GM23248 (cell line): ENCODE data around the gene CARD10. TPM values are rescaled to one million over a fixed set of nuclear protein-coding genes. Genes with fewer than 3 reads are reported as not detected.
"Not testable (repeated sequence)": the region's sequence is repeated elsewhere in the genome, so short reads cannot be mapped to it uniquely, and the experiment has no call there.

Source experiments
- DNase-seq: peaks from one replicate; pipeline ENCODE4 v3.0.0-alpha.2; 2015
- H2AFZ ChIP-seq: fragments of 200-600 bp; sonication (generic); 2 replicates; pipeline ENCODE4 v1.6.1; 2016; ENCODE audit warnings: antibody characterized with exemption
- H3F3A ChIP-seq: fragments of 200-600 bp; sonication (generic); 2 replicates; pipeline ENCODE4 v1.6.1; 2016; ENCODE audit warnings: mild to moderate bottlenecking, antibody characterized with exemption, mixed run types; ENCODE audit not compliant: insufficient read depth
- H3K27ac ChIP-seq: fragments of 200-600 bp; sonication (generic); 2 replicates; pipeline ENCODE4 v1.5.1; 2016; ENCODE audit warnings: mild to moderate bottlenecking
- H3K27me3 ChIP-seq: fragments of 200-600 bp; sonication (generic); replicated peaks from 2 replicates; pipeline ENCODE4 v1.6.1; 2016; ENCODE audit warnings: mild to moderate bottlenecking; ENCODE audit not compliant: insufficient read depth
- H3K36me3 ChIP-seq: fragments of 200-600 bp; sonication (generic); 2 replicates; pipeline ENCODE4 v1.6.1; 2016; ENCODE audit warnings: low read depth, mild to moderate bottlenecking
- H3K4me1 ChIP-seq: fragments of 200-600 bp; sonication (generic); 2 replicates; pipeline ENCODE4 v1.6.1; 2016; ENCODE audit warnings: mild to moderate bottlenecking; ENCODE audit not compliant: insufficient read depth
- H3K4me2 ChIP-seq: fragments of 200-600 bp; sonication (generic); one replicate; pipeline ENCODE4 v1.6.1; 2016; ENCODE audit warnings: mild to moderate bottlenecking; ENCODE audit not compliant: unreplicated experiment
- H3K4me3 ChIP-seq: fragments of 200-600 bp; sonication (generic); 2 replicates; pipeline ENCODE4 v1.5.1; 2016; ENCODE audit warnings: mild to moderate bottlenecking
- H3K79me2 ChIP-seq: fragments of 200-600 bp; sonication (generic); 2 replicates; pipeline ENCODE4 v1.6.1; 2016; ENCODE audit warnings: mild to moderate bottlenecking; ENCODE audit not compliant: insufficient read depth
- H3K9ac ChIP-seq: fragments of 200-600 bp; sonication (generic); 2 replicates; pipeline ENCODE4 v1.6.1; 2016; ENCODE audit warnings: mild to moderate bottlenecking
- H3K9me2 ChIP-seq: fragments of 200-600 bp; sonication (generic); 2 replicates; pipeline ENCODE4 v1.6.1; 2016; ENCODE audit warnings: mixed run types, mild to moderate bottlenecking, moderate library complexity; ENCODE audit not compliant: insufficient read depth
- H3K9me3 ChIP-seq: fragments of 200-600 bp; sonication (generic); one replicate; pipeline ENCODE4 v1.6.1; 2017; ENCODE audit warnings: low read depth
- H4K20me1 ChIP-seq: fragments of 200-600 bp; sonication (generic); 2 replicates; pipeline ENCODE4 v1.6.0; 2016; ENCODE audit not compliant: insufficient read depth
- EZH2 ChIP-seq: fragments of 200-600 bp; sonication (generic); IDR thresholded peaks from 2 replicates; pipeline ENCODE4 v1.6.1; 2018; ENCODE audit warnings: antibody characterized with exemption, mild to moderate bottlenecking; ENCODE audit not compliant: insufficient read depth, poor library complexity, severe bottlenecking
- EZH2phosphoT487 ChIP-seq: fragments of 200-600 bp; sonication (generic); IDR thresholded peaks from 2 replicates; pipeline ENCODE4 v1.6.1; 2018; ENCODE audit warnings: antibody characterized with exemption, moderate library complexity, mild to moderate bottlenecking, low read depth; ENCODE audit not compliant: insufficient read depth
- WGBS, 2 experiments: methylation state at CpG; one replicate each; pipeline ENCODE4 v1.1.6; 2015 to 2017; ENCODE audit warnings: low lambda C conversion rate in 2 of 2, low coverage in 1 of 2; ENCODE audit errors: missing lambda C conversion rate in 2 of 2; 5-methylcytosine and 5-hydroxymethylcytosine counted together
- in situ Hi-C: fragments of 300-500 bp; cut with MboI; formaldehyde crosslinking; loops from 2 replicates; pipeline ENCODE4 v1.15.0; 2020
- polyA plus RNA-seq: library from polyadenylated mRNA; unstranded; fragments of >200 nt; fragmentation: Nextera tagmentation; extraction: Ambion mirVana; gene quantifications from 2 replicates; pipeline ENCODE4 v1.2.1, GENCODE V29; 2016
- total RNA-seq: library from RNA; depleted of rRNA; stranded (reverse); fragments of >200 nt; shearing (Covaris generic); gene quantifications from 2 replicates; pipeline ENCODE4 v1.2.3, GENCODE V29; 2014

The CARD10 gene
- total and polyA plus RNA-seq, 2 experiments from 2014 or later = 2.8 to 4.4 TPM

- no peaks in the 10 kb centered on the region for H3K79me2 ChIP-seq
- H4K20me1 ChIP-seq = no peaks in the 10 kb centered on the region
- peak overlapping the region; percentile 76 for H2AFZ ChIP-seq
- peak overlapping the region; percentile 88 for H3K4me2 ChIP-seq
- H3K4me1 ChIP-seq = peaks cover 37% of the 10 kb centered on the region
- in situ Hi-C loops = no loop called here
- peak; percentile 87 for DNase-seq
- H3F3A ChIP-seq = peaks cover 9% of the 10 kb centered on the region; the same call in 1 of the 2 replicates
- no peaks in the 10 kb centered on the region for H3K9me2 ChIP-seq
- H3K36me3 ChIP-seq = no peaks in the 10 kb centered on the region
- peak overlapping the region; percentile 30 for H3K9ac ChIP-seq
- no peak overlapping the region; the same call in 1 of the 2 replicates for H3K4me3 ChIP-seq
- 25 to 31% methylated on average over 15 to 18 of the region's 21 CpGs for WGBS, 2 experiments
- H3K9me3 ChIP-seq = no peaks in the 10 kb centered on the region
- peak overlapping the region; percentile 78 for H3K27ac ChIP-seq
- H3K27me3 ChIP-seq = no peaks in the 10 kb centered on the region
- TF ChIP-seq EZH2 = no peak
- TF ChIP-seq EZH2phosphoT487 = no peak
Observed at GRCh38 chr22:37546437-37547250, 27.4 kb upstream of the CARD10 start.

DNA sequence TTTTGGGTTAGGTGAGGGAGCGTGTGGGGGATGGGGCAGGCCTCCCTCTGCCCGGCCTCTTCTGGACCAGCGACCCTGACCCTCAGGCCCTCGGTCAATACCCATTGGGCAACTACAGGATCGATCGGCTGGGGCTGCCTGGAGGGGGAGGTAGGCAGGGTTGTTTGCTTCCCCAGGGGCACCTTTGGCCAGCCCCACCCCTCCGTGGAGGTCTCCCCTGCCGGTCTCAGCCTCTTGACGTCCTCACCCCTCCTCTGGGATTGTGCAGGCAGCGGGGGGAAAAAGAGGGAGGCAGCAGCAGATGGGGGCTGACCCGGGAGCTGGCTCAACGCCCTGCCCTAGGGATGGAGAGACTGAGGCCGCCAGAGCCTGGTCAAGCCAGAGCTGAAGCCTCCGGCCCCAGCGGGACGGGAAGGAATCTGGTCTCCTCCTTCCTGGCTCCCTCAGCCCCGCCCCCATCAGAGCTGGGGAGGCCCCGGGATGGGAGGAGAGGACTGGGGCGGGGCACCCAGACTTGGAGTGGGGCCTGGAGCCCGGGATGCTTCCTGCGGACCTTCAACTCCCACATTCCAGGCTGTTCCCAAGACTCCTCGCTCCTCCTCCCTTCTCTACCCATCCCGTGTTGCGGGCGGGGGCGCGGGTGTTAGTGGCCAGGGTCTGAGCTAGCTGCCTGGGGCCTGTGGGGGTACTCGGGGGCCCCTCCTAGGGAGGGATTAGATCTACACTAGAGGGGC lies 26.7 kb upstream of the CARD10 start:
- Histone ChIP-seq H3K4me2 (peak overlapping the region; percentile 88), H3K9me2 (no peaks in the 10 kb centered on the region), H4K20me1 (no peaks in the 10 kb centered on the region), H3K9me3 (no peaks in the 10 kb centered on the region), H3K4me1 (peaks cover 40% of the 10 kb centered on the region), H3F3A (peaks cover 12% of the 10 kb centered on the region; the same call in 1 of the 2 replicates), H3K79me2 (no peaks in the 10 kb centered on the region), H2AFZ (peak overlapping the region; percentile 76), H3K9ac (peak overlapping the region; percentile 66), H3K36me3 (no peaks in the 10 kb centered on the region), H3K27ac (peak overlapping the region; percentile 78), H3K27me3 (no peaks in the 10 kb centered on the region), H3K4me3 (peak overlapping the region; percentile 63)
- no peak for TF ChIP-seq EZH2phosphoT487
- no peak for TF ChIP-seq EZH2
- in situ Hi-C loops = no loop called here
- WGBS, 2 experiments = 6 to 17% methylated on average over 16 to 24 of the region's 28 CpGs
- peak; percentile 97 for DNase-seq

- peaks cover 40% of the 10 kb centered on the region for H3K4me1 ChIP-seq
- TF ChIP-seq EZH2phosphoT487 (no peak), EZH2 (no peak)
- peak overlapping the region; percentile 76 for H2AFZ ChIP-seq
- no peaks in the 10 kb centered on the region for H3K79me2 ChIP-seq
- in situ Hi-C loops = no loop called here
- H3K4me3 ChIP-seq = peak overlapping the region; percentile 63
- peak; percentile 80 for DNase-seq
- H3K27ac ChIP-seq = peak overlapping the region; percentile 71
- no peaks in the 10 kb centered on the region for H3K9me2 ChIP-seq
- H3K36me3 ChIP-seq = no peaks in the 10 kb centered on the region
- H4K20me1 ChIP-seq = no peaks in the 10 kb centered on the region
- H3K27me3 ChIP-seq = no peaks in the 10 kb centered on the region
- H3F3A ChIP-seq = peaks cover 12% of the 10 kb centered on the region; the same call in 1 of the 2 replicates
- H3K9ac ChIP-seq = peak overlapping the region; percentile 66
- peak overlapping the region; percentile 88 for H3K4me2 ChIP-seq
- WGBS, 2 experiments = 55 to 58% methylated on average over 11 of the region's 11 CpGs
- H3K9me3 ChIP-seq = no peaks in the 10 kb centered on the region
Observed at GRCh38 chr22:37544955-37545702, 25.9 kb upstream of the CARD10 start.

DNA sequence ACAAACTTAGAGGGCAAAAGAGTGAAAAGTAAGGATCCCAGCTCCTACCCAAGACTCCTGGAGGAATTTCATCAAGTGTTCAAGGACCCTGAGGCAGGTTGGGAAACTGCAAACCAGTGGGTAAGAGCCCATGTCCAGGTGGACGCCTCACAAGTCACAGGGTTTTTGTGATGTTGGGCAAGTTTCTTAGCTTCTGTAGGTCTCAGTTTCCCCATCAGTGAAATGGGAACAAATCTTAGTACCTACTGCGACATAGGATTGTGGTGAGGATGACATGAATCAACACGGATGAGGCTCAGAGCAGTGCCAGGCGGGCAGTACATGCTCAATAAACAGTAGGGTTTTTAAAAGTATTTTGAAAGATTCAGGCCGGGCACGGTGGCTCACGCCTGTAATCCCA lies 23.7 kb upstream of the CARD10 start:
- WGBS, 2 experiments = 94% methylated on average over 7 of the region's 7 CpGs
- TF ChIP-seq EZH2phosphoT487 (no peak), EZH2 (no peak)
- in situ Hi-C loops = no loop called here

GRCh38 chr22:37542416-37542815 lies 23.2 kb upstream of the CARD10 start:
- Histone ChIP-seq H3K4me1 (peaks cover 26% of the 10 kb centered on the region), H2AFZ (peak overlapping the region; percentile 56; the same call in 1 of the 2 replicates), H3K4me2 (peak overlapping the region; percentile 27), H3F3A (peaks cover 10% of the 10 kb centered on the region; the same call in 1 of the 2 replicates), H3K9ac (peak overlapping the region; percentile 5)
- H3K9me3 ChIP-seq, H3K27me3 ChIP-seq, H3K36me3 ChIP-seq, H3K4me3 ChIP-seq, H3K9me2 ChIP-seq, H4K20me1 ChIP-seq, H3K79me2 ChIP-seq, H3K27ac ChIP-seq, DNase-seq, in situ Hi-C loops: not testable (repeated sequence)
- WGBS, 2 experiments = 97 to 98% methylated on average over 3 to 4 of the region's 4 CpGs

More for the DNA sequence above, 23.7 kb upstream of the CARD10 start:
- Histone ChIP-seq H3K36me3 (no peaks in the 10 kb centered on the region), H3K4me1 (peaks cover 28% of the 10 kb centered on the region), H4K20me1 (no peaks in the 10 kb centered on the region), H3K79me2 (no peaks in the 10 kb centered on the region), H3K27me3 (no peaks in the 10 kb centered on the region), H3K9me2 (no peaks in the 10 kb centered on the region), H3K4me2 (no peak overlapping the region), H3K4me3 (no peak overlapping the region), H2AFZ (no peak overlapping the region), H3F3A (peaks cover 12% of the 10 kb centered on the region; the same call in 1 of the 2 replicates), H3K27ac (no peak overlapping the region), H3K9me3 (no peaks in the 10 kb centered on the region), H3K9ac (no peak overlapping the region)
- DNase-seq = no peak

DNA sequence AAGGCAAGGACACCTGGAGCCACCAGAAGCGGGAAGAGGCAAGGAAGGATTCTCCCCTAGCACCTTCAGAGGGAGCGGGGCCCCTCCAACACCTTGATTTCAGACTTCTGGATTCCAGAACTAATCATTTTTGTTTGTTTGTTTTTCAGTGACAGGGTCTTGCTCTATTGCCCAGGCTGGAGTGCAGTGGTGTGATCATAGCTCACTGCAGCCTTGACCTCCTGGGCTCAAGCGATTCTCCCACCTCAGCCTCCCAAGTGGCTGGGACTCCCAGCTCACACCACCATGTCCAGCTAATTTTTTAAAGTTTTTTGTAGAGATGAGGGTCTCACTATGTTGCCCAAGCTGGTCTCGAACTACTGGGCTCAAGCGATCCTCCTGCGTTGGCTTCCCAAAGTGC lies 20.6 kb upstream of the CARD10 start:
- H3K4me3 ChIP-seq = not testable (repeated sequence)

More for the DNA sequence above, 20.6 kb upstream of the CARD10 start:
- WGBS, 2 experiments = 92 to 94% methylated on average over 6 of the region's 6 CpGs
- H3K9me3 ChIP-seq, H4K20me1 ChIP-seq, H3K4me2 ChIP-seq, H3K9ac ChIP-seq, H3K36me3 ChIP-seq, H3K4me1 ChIP-seq, H2AFZ ChIP-seq, H3F3A ChIP-seq, DNase-seq, H3K9me2 ChIP-seq, H3K79me2 ChIP-seq, H3K27ac ChIP-seq, H3K27me3 ChIP-seq: not testable (repeated sequence)
- in situ Hi-C loops = loop anchor here (10.0 kb wide), 1 partner anchor 55 kb away; no protein-coding TSS in a partner anchor
